ENCODE measurements around the gene CLCNKB.
A peak's percentile ranks its signal among the peaks of the same experiment; 100 is the strongest.

The CLCNKB gene

DNA sequence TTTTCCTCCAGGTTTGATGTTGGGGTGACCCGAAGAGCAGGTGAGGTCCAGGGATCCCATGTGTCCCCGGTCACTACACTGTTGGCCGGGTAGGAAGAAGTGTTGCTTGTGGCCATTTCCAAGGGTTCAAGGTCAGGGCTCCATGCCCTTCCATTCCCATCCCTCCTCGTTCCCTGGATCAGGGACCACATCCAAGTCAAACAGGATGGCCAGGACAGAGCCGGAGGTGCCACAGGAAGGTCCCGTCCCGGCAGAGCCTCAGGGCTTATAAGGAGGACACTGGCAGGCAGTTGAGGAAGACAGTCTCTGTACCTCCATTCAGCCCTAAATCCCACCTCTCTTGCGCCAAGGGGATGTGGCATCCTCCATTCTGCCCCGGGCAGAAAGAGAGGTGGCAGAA is 51.9 kb downstream of the CLCNKB start:
- no peak for DNase-seq (ENCODE audit: low read depth)
- TF ChIP-seq, protein P1, sequence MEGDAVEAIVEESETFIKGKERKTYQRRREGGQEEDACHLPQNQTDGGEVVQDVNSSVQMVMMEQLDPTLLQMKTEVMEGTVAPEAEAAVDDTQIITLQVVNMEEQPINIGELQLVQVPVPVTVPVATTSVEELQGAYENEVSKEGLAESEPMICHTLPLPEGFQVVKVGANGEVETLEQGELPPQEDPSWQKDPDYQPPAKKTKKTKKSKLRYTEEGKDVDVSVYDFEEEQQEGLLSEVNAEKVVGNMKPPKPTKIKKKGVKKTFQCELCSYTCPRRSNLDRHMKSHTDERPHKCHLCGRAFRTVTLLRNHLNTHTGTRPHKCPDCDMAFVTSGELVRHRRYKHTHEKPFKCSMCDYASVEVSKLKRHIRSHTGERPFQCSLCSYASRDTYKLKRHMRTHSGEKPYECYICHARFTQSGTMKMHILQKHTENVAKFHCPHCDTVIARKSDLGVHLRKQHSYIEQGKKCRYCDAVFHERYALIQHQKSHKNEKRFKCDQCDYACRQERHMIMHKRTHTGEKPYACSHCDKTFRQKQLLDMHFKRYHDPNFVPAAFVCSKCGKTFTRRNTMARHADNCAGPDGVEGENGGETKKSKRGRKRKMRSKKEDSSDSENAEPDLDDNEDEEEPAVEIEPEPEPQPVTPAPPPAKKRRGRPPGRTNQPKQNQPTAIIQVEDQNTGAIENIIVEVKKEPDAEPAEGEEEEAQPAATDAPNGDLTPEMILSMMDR (conservative IDR thresholded peaks at IDR 0.05; ENCODE audit: low read depth, low read length), result no peak
- H3K4me3 ChIP-seq (ENCODE audit: low read depth, low read length), result no peak overlapping the region

DNA sequence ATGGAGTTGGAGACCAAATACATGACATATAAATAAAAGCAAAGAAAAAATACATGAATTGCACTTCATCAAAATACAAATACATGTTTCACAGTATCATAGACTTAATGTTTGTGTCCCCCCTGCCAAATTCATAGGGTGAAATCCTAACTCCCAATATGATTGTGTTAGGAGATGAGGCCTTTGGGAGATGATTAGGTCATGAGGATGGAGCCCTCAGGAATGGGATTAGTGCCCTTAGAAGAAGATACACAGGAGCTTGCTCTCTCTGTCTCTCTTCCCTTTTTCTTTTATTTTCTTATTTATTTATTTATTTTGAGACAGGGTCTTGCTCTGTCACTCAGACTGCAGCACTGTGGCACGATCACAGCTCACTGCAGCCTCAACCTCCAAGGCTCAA is 55.8 kb downstream of the CLCNKB start:
- TF ChIP-seq, protein P1 (conservative IDR thresholded peaks at IDR 0.05; ENCODE audit: low read depth, low read length), result no peak
- H3K4me3 ChIP-seq (ENCODE audit: low read depth, low read length), result no peak overlapping the region
- no peak for DNase-seq (ENCODE audit: low read depth)

DNA sequence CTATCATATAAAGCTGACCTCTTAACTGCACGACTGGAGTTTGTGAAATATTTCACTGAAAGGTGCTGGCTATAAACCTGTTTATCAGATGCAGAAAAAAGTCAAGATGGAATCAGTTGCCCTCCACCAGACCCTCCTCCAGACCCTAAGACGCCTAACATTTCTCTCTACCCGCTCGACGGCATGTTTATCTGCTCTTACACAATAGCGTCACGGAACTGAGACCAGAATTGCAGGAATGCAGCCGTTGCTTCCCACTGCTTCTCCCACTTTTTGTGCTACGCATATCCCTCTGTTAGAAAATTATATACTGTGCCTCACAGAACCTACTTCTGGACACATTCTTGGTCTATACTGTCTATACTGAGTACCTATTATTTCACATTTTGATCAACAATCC is 58.0 kb downstream of the CLCNKB start:
- peak; percentile 35 for DNase-seq (ENCODE audit: low read depth)
- TF ChIP-seq, protein P1 (conservative IDR thresholded peaks at IDR 0.05; ENCODE audit: low read depth, low read length), result no peak
- no peak overlapping the region for H3K4me3 ChIP-seq (ENCODE audit: low read depth, low read length)

Data from choroid plexus epithelial cell (primary cell).